Spleen (tissue), 11 donors: ENCODE data around the gene CABP4. TPM values are rescaled to one million over a fixed set of nuclear protein-coding genes. Genes with fewer than 3 reads are reported as not detected.

Experiments
- DNase-seq: peaks from one replicate; pipeline ENCODE4 v3.0.0-alpha.2; 2020
- H3K27ac ChIP-seq, 8 donors: fragments of 200-600 bp; sonication (generic) in 7 of 8; 1 replicate in 4 of 8; 2 replicates in 4 of 8; pipeline versions ENCODE4 v1.5.0 to v1.8.0; 2016 to 2021; ENCODE audit warnings: inconsistent platforms in 4 of 8, mild to moderate bottlenecking in 4 of 8, moderate library complexity in 1 of 8
- H3K27me3 ChIP-seq, 7 donors: fragments of 200-600 bp; sonication (generic) in 6 of 7; replicated peaks in 1 of 7; 1 replicate in 4 of 7; 2 replicates in 3 of 7; pipeline versions ENCODE4 v1.5.0 to v1.8.0; 2016 to 2021; ENCODE audit warnings: inconsistent platforms in 3 of 7, mild to moderate bottlenecking in 1 of 7
- H3K36me3 ChIP-seq, 6 donors: fragments of 200-600 bp; sonication (generic) in 5 of 6; 1 replicate in 4 of 6; 2 replicates in 2 of 6; pipeline versions ENCODE4 v1.5.0 to v1.8.0; 2016 to 2021; ENCODE audit warnings: inconsistent platforms in 2 of 6
- H3K4me1 ChIP-seq, 6 donors: fragments of 200-600 bp; sonication (generic) in 5 of 6; 1 replicate in 3 of 6; 2 replicates in 3 of 6; pipeline versions ENCODE4 v1.5.0 to v1.8.0; 2016 to 2021; ENCODE audit warnings: inconsistent platforms in 3 of 6
- H3K4me3 ChIP-seq, 8 donors: fragments of 200-600 bp; sonication (generic) in 7 of 8; 1 replicate in 4 of 8; 2 replicates in 4 of 8; pipeline versions ENCODE4 v1.5.0 to v1.8.0; 2016 to 2021; ENCODE audit warnings: inconsistent platforms in 4 of 8, mild to moderate bottlenecking in 4 of 8, moderate library complexity in 2 of 8
- H3K9me3 ChIP-seq, 8 donors: fragments of 200-600 bp; sonication (generic) in 7 of 8; 1 replicate in 4 of 8; 2 replicates in 4 of 8; pipeline versions ENCODE4 v1.5.0 to v1.8.0; 2016 to 2021; ENCODE audit warnings: inconsistent platforms in 4 of 8
- CTCF ChIP-seq, 11 experiments: fragments of 200-600 bp in 7 of 11; fragments of 450-650 bp in 4 of 11; sonication (generic) in 4 of 11; IDR thresholded peaks in 8 of 11; conservative IDR thresholded peaks in 3 of 11; 1 replicate in 7 of 11; 2 replicates in 4 of 11; pipeline versions ENCODE4 v1.4.0 to v1.8.0; 2016 to 2021; ENCODE audit warnings: antibody characterized with exemption in 11 of 11, inconsistent platforms in 4 of 11, mild to moderate bottlenecking in 1 of 11
- POLR2A ChIP-seq, 3 donors: fragments of 450-650 bp; IDR thresholded peaks; one replicate each; pipeline ENCODE4 v1.5.1; 2017; ENCODE audit warnings: antibody characterized with exemption in 3 of 3, mild to moderate bottlenecking in 1 of 3
- POLR2AphosphoS5 ChIP-seq, 3 donors: sonication (generic); formaldehyde crosslinking; IDR thresholded peaks; one replicate each; pipeline ENCODE4 v1.5.1; 2017; ENCODE audit warnings: antibody characterized with exemption in 3 of 3
- WGBS, 5 donors: extraction: QIAGEN DNeasy Blood & Tissue Kit in 3 of 5; methylation state at CpG; one replicate each; pipeline versions ENCODE4 v1.1.5 to v1.1.7; 2013 to 2018; 5-methylcytosine and 5-hydroxymethylcytosine counted together
- intact Hi-C: fragments of 100-400 bp; cut with DNase I; formaldehyde crosslinking; loops from one replicate; pipeline ENCODE4 v1.15.0; 2023; ENCODE audit warnings: low total_unique reads
- polyA plus RNA-seq, 3 donors: library from polyadenylated mRNA; stranded (reverse); fragments of 200-250 nt; gene quantifications; one replicate each; pipeline ENCODE4 v1.2.1, GENCODE V29; 2013
- total RNA-seq, 7 donors: library from RNA; depleted of rRNA in 3 of 7; stranded (reverse); fragments of >200 nt in 3 of 7; fragmentation: NEBNext Ultra II Directional in 4 of 7; extraction: Animal tissue kit (Norgen Biotek cat#: 25700) in 4 of 7; gene quantifications; one replicate each; pipeline versions ENCODE4 v1.1.0 to v1.2.1, GENCODE V29; 2016 to 2021
- donor health status: healthy with polysubstance abuse.
- donor health status: DM: no; HTN: no; CAD: no; lungs with moderate emphysema.
- donor health status: DM: no; HTN: no; CAD: no.
- donor health status: Bipolar disorder and iron deficiency.
- donor health status: healthy.
- donor health status: DM: no; HTN: no; CAD: no.
- donor health status: DM: yes; HTN: yes; CAD: no.

CABP4 gene
- total and polyA plus RNA-seq, 10 donors, result 2.6 to 27.3 (median 17.1) TPM

GRCh38 chr11:67428052-67429001, 26.8 kb upstream of the CABP4 start, which contains the start of gene RPS6KB2:
Gene RPS6KB2, plus strand, starts transcription at chr11:67428494. Its CDS starts 52 bp downstream, at chr11:67428546.
- Histone ChIP-seq H3K27me3 (no peaks in the 10 kb centered on the region), H3K9me3 (no peaks in the 10 kb centered on the region), H3K27ac (peak within 1 kb of the TSS; percentile 91 to 97 (median 94)), H3K4me3 (peak within 1 kb of the TSS; percentile 72 to 96 (median 80)), H3K36me3 (peaks cover 0 to 42% (median 29%) of the 10 kb centered on the region in 6 donors), H3K4me1 (peaks cover 16 to 66% (median 44%) of the 10 kb centered on the region in 6 donors)
- peak; percentile 100 for DNase-seq
- WGBS, 5 donors, result 0 to 1% (median 0%) methylated on average over 58 to 68 of the region's 68 CpGs
- TF ChIP-seq POLR2A (IDR thresholded peaks at IDR 0.05), result peak; percentile 85 to 95 (median 85)
- peak in 4 of 11 experiments; percentile 17 to 33 (median 30) for TF ChIP-seq CTCF (IDR thresholded peaks at IDR 0.05 in 8 of 11, conservative IDR thresholded peaks at IDR 0.05 in 3 of 11)
- TF ChIP-seq POLR2AphosphoS5 (IDR thresholded peaks at IDR 0.05), result peak; percentile 97 to 99 (median 98)
- intact Hi-C loops, result no loop called here

GRCh38 chr11:67429038-67429668, 26.0 kb upstream of the CABP4 start:
- DNase-seq, result no peak
- 50 to 77% (median 57%) methylated on average over 4 to 12 of the region's 12 CpGs for WGBS, 5 donors
- peak overlapping the region in 6 of 8 donors; percentile 91 to 97 (median 94) for H3K27ac ChIP-seq
- H3K9me3 ChIP-seq, result no peaks in the 10 kb centered on the region
- H3K36me3 ChIP-seq, result peaks cover 0 to 50% (median 35%) of the 10 kb centered on the region in 6 donors
- intact Hi-C loops, result no loop called here
- no peak for TF ChIP-seq POLR2A (IDR thresholded peaks at IDR 0.05)
- TF ChIP-seq CTCF (IDR thresholded peaks at IDR 0.05 in 8 of 11, conservative IDR thresholded peaks at IDR 0.05 in 3 of 11), result no peak
- no peak for TF ChIP-seq POLR2AphosphoS5 (IDR thresholded peaks at IDR 0.05)
- no peaks in the 10 kb centered on the region for H3K27me3 ChIP-seq
- peaks cover 24 to 72% (median 52%) of the 10 kb centered on the region in 6 donors for H3K4me1 ChIP-seq
- H3K4me3 ChIP-seq, result peak overlapping the region; percentile 72 to 96 (median 80)

- Histone ChIP-seq H3K4me3 (peak overlapping the region in 3 of 8 donors; percentile 72 to 96 (median 91)), H3K27me3 (no peaks in the 10 kb centered on the region), H3K9me3 (no peaks in the 10 kb centered on the region), H3K4me1 (peaks cover 26 to 73% (median 58%) of the 10 kb centered on the region in 6 donors), H3K27ac (peak overlapping the region in 1 of 8 donors; percentile 96), H3K36me3 (peaks cover 0 to 56% (median 41%) of the 10 kb centered on the region in 6 donors)
- no peak for TF ChIP-seq CTCF (IDR thresholded peaks at IDR 0.05 in 8 of 11, conservative IDR thresholded peaks at IDR 0.05 in 3 of 11)
- no peak for TF ChIP-seq POLR2A (IDR thresholded peaks at IDR 0.05)
- no peak for TF ChIP-seq POLR2AphosphoS5 (IDR thresholded peaks at IDR 0.05)
- no peak for DNase-seq
- WGBS, 5 donors, result 86 to 91% (median 87%) methylated on average over 11 of the region's 11 CpGs
- intact Hi-C loops, result no loop called here
These were observed 25.4 kb upstream of the CABP4 start for GRCh38 chr11:67429722-67430121.
